Loucy (cell line): Measurements from ENCODE around the gene SOBP.

Experiments used
- H2AFZ ChIP-seq: fragments of 200-600 bp; sonication (generic); 2 replicates; pipeline ENCODE4 v1.6.0; 2016; ENCODE audit warnings: antibody characterized with exemption, mild to moderate bottlenecking, low read length, moderate library complexity
- H3F3A ChIP-seq: fragments of 200-600 bp; 2 replicates; pipeline ENCODE4 v1.6.0; 2016; ENCODE audit warnings: antibody characterized with exemption, low read depth, mild to moderate bottlenecking
- H3K27me3 ChIP-seq: fragments of 200-600 bp; sonication (generic); 2 replicates; pipeline ENCODE4 v1.6.1; 2014; ENCODE audit warnings: low read length, mild to moderate bottlenecking; ENCODE audit not compliant: insufficient read depth, poor library complexity, severe bottlenecking
- H3K36me3 ChIP-seq: fragments of 200-600 bp; sonication (generic); 2 replicates; pipeline ENCODE4 v1.6.1; 2016; ENCODE audit warnings: low read length; ENCODE audit not compliant: insufficient read depth
- H3K4me1 ChIP-seq: fragments of 200-600 bp; sonication (generic); 2 replicates; pipeline ENCODE4 v1.5.1; 2014; ENCODE audit warnings: low read length, mild to moderate bottlenecking; ENCODE audit not compliant: insufficient read depth, poor library complexity, severe bottlenecking
- H3K4me2 ChIP-seq: fragments of 200-600 bp; sonication (generic); 2 replicates; pipeline ENCODE4 v1.6.0; 2014; ENCODE audit warnings: antibody characterized with exemption, low read length, low read depth, mild to moderate bottlenecking; ENCODE audit not compliant: poor library complexity, severe bottlenecking
- H3K4me3 ChIP-seq: fragments of 200-600 bp; sonication (generic); 2 replicates; pipeline ENCODE4 v1.5.1; 2014; ENCODE audit warnings: low read length, mild to moderate bottlenecking, mixed read lengths; ENCODE audit not compliant: poor library complexity, severe bottlenecking
- H3K79me2 ChIP-seq: fragments of 200-600 bp; sonication (generic); 2 replicates; pipeline ENCODE4 v1.6.1; 2014; ENCODE audit warnings: low read length; ENCODE audit not compliant: insufficient read depth
- H3K9ac ChIP-seq: fragments of 200-600 bp; sonication (generic); 2 replicates; pipeline ENCODE4 v1.6.0; 2014; ENCODE audit warnings: mild to moderate bottlenecking, low read depth, low read length, moderate library complexity; ENCODE audit not compliant: poor library complexity, severe bottlenecking
- H3K9me2 ChIP-seq: fragments of 200-600 bp; sonication (generic); replicated peaks from 2 replicates; pipeline ENCODE4 v1.6.1; 2016; ENCODE audit warnings: low read depth, low read length, mixed read lengths
- H3K9me3 ChIP-seq: fragments of 200-600 bp; sonication (generic); 2 replicates; pipeline ENCODE4 v1.6.1; 2014; ENCODE audit warnings: mild to moderate bottlenecking, antibody characterized with exemption, low read length, low read depth; ENCODE audit not compliant: insufficient read depth
- H4K20me1 ChIP-seq: fragments of 200-600 bp; sonication (generic); 2 replicates; pipeline ENCODE4 v1.6.0; 2014; ENCODE audit warnings: antibody characterized with exemption, low read length, mild to moderate bottlenecking; ENCODE audit not compliant: insufficient read depth, poor library complexity, severe bottlenecking
- CTCF ChIP-seq: fragments of 200-600 bp; sonication (generic); conservative IDR thresholded peaks from 2 replicates; pipeline ENCODE4 v1.5.1; 2014; ENCODE audit warnings: mild to moderate bottlenecking, antibody characterized with exemption, low read length
- EZH2phosphoT487 ChIP-seq: fragments of 200-600 bp; IDR thresholded peaks from 2 replicates; pipeline ENCODE4 v1.6.1; 2018; ENCODE audit warnings: antibody characterized with exemption, mild to moderate bottlenecking, moderate library complexity, borderline replicate concordance

Gene SOBP

GRCh38 chr6:107683183-107683582 lies 193.3 kb downstream of the SOBP start:
- no peaks in the 10 kb centered on the region for H4K20me1 ChIP-seq
- H3K9ac ChIP-seq = no peak overlapping the region
- H2AFZ ChIP-seq = no peak overlapping the region
- H3K9me3 ChIP-seq = no peaks in the 10 kb centered on the region
- no peak for TF ChIP-seq EZH2phosphoT487
- no peak for TF ChIP-seq CTCF
- no peaks in the 10 kb centered on the region for H3K9me2 ChIP-seq
- no peaks in the 10 kb centered on the region for H3K27me3 ChIP-seq
- no peaks in the 10 kb centered on the region for H3K36me3 ChIP-seq
- no peaks in the 10 kb centered on the region for H3F3A ChIP-seq
- H3K79me2 ChIP-seq = no peaks in the 10 kb centered on the region
- H3K4me1 ChIP-seq = no peaks in the 10 kb centered on the region
- H3K4me3 ChIP-seq = no peak overlapping the region
- no peak overlapping the region for H3K4me2 ChIP-seq

GRCh38 chr6:107684996-107685395 lies 195.1 kb downstream of the SOBP start:
- no peak for TF ChIP-seq CTCF
- no peak for TF ChIP-seq EZH2phosphoT487
- H3K9ac ChIP-seq = no peak overlapping the region
- no peaks in the 10 kb centered on the region for H3K9me2 ChIP-seq
- H3K79me2 ChIP-seq = no peaks in the 10 kb centered on the region
- no peaks in the 10 kb centered on the region for H3K9me3 ChIP-seq
- no peak overlapping the region for H2AFZ ChIP-seq
- H3F3A ChIP-seq = no peaks in the 10 kb centered on the region
- H3K4me3 ChIP-seq = no peak overlapping the region
- H3K4me2 ChIP-seq = no peak overlapping the region
- no peaks in the 10 kb centered on the region for H3K4me1 ChIP-seq
- H3K36me3 ChIP-seq = no peaks in the 10 kb centered on the region
- H3K27me3 ChIP-seq = no peaks in the 10 kb centered on the region
- no peaks in the 10 kb centered on the region for H4K20me1 ChIP-seq

GRCh38 chr6:107689190-107689589 lies 199.3 kb downstream of the SOBP start:
- no peaks in the 10 kb centered on the region for H3K27me3 ChIP-seq
- H3K36me3 ChIP-seq = no peaks in the 10 kb centered on the region
- no peak overlapping the region for H3K9ac ChIP-seq
- no peak overlapping the region for H2AFZ ChIP-seq
- H3K79me2 ChIP-seq = no peaks in the 10 kb centered on the region
- H3F3A ChIP-seq = no peaks in the 10 kb centered on the region
- TF ChIP-seq EZH2phosphoT487 (no peak), CTCF (no peak)
- no peaks in the 10 kb centered on the region for H3K9me3 ChIP-seq
- no peaks in the 10 kb centered on the region for H3K9me2 ChIP-seq
- no peaks in the 10 kb centered on the region for H4K20me1 ChIP-seq
- H3K4me1 ChIP-seq = no peaks in the 10 kb centered on the region
- no peak overlapping the region for H3K4me2 ChIP-seq
- H3K4me3 ChIP-seq = no peak overlapping the region
